Spleen (tissue), 11 donors: ENCODE data around the gene RAD51B. TPM values are rescaled to one million over a fixed set of nuclear protein-coding genes. Genes with fewer than 3 reads are reported as not detected.
A peak's percentile ranks its signal among the peaks of the same experiment; 100 is the strongest.

Experiments used
- DNase-seq: peaks from one replicate; pipeline ENCODE4 v3.0.0-alpha.2; 2020
- H3K27ac ChIP-seq, 8 donors: fragments of 200-600 bp; sonication (generic) in 7 of 8; 1 replicate in 4 of 8; 2 replicates in 4 of 8; pipeline versions ENCODE4 v1.5.0 to v1.8.0; 2016 to 2021; ENCODE audit warnings: inconsistent platforms in 4 of 8, mild to moderate bottlenecking in 4 of 8, moderate library complexity in 1 of 8
- H3K27me3 ChIP-seq, 7 donors: fragments of 200-600 bp; sonication (generic) in 6 of 7; replicated peaks in 1 of 7; 1 replicate in 4 of 7; 2 replicates in 3 of 7; pipeline versions ENCODE4 v1.5.0 to v1.8.0; 2016 to 2021; ENCODE audit warnings: inconsistent platforms in 3 of 7, mild to moderate bottlenecking in 1 of 7
- H3K36me3 ChIP-seq, 6 donors: fragments of 200-600 bp; sonication (generic) in 5 of 6; 1 replicate in 4 of 6; 2 replicates in 2 of 6; pipeline versions ENCODE4 v1.5.0 to v1.8.0; 2016 to 2021; ENCODE audit warnings: inconsistent platforms in 2 of 6
- H3K4me1 ChIP-seq, 6 donors: fragments of 200-600 bp; sonication (generic) in 5 of 6; 1 replicate in 3 of 6; 2 replicates in 3 of 6; pipeline versions ENCODE4 v1.5.0 to v1.8.0; 2016 to 2021; ENCODE audit warnings: inconsistent platforms in 3 of 6
- H3K4me3 ChIP-seq, 8 donors: fragments of 200-600 bp; sonication (generic) in 7 of 8; 1 replicate in 4 of 8; 2 replicates in 4 of 8; pipeline versions ENCODE4 v1.5.0 to v1.8.0; 2016 to 2021; ENCODE audit warnings: inconsistent platforms in 4 of 8, mild to moderate bottlenecking in 4 of 8, moderate library complexity in 2 of 8
- H3K9me3 ChIP-seq, 8 donors: fragments of 200-600 bp; sonication (generic) in 7 of 8; 1 replicate in 4 of 8; 2 replicates in 4 of 8; pipeline versions ENCODE4 v1.5.0 to v1.8.0; 2016 to 2021; ENCODE audit warnings: inconsistent platforms in 4 of 8
- POLR2A ChIP-seq, 3 donors: fragments of 450-650 bp; IDR thresholded peaks; one replicate each; pipeline ENCODE4 v1.5.1; 2017; ENCODE audit warnings: antibody characterized with exemption in 3 of 3, mild to moderate bottlenecking in 1 of 3
- POLR2AphosphoS5 ChIP-seq, 3 donors: sonication (generic); formaldehyde crosslinking; IDR thresholded peaks; one replicate each; pipeline ENCODE4 v1.5.1; 2017; ENCODE audit warnings: antibody characterized with exemption in 3 of 3
- WGBS, 5 donors: extraction: QIAGEN DNeasy Blood & Tissue Kit in 3 of 5; methylation state at CpG; one replicate each; pipeline versions ENCODE4 v1.1.5 to v1.1.7; 2013 to 2018; 5-methylcytosine and 5-hydroxymethylcytosine counted together
- intact Hi-C: fragments of 100-400 bp; cut with DNase I; formaldehyde crosslinking; loops from one replicate; pipeline ENCODE4 v1.15.0; 2023; ENCODE audit warnings: low total_unique reads
- polyA plus RNA-seq, 3 donors: library from polyadenylated mRNA; stranded (reverse); fragments of 200-250 nt; gene quantifications; one replicate each; pipeline ENCODE4 v1.2.1, GENCODE V29; 2013
- total RNA-seq, 7 donors: library from RNA; depleted of rRNA in 3 of 7; stranded (reverse); fragments of >200 nt in 3 of 7; fragmentation: NEBNext Ultra II Directional in 4 of 7; extraction: Animal tissue kit (Norgen Biotek cat#: 25700) in 4 of 7; gene quantifications; one replicate each; pipeline versions ENCODE4 v1.1.0 to v1.2.1, GENCODE V29; 2016 to 2021
- TF ChIP-seq, protein P1 (sequence below), 11 experiments: fragments of 200-600 bp in 7 of 11; fragments of 450-650 bp in 4 of 11; sonication (generic) in 4 of 11; IDR thresholded peaks in 8 of 11; conservative IDR thresholded peaks in 3 of 11; 1 replicate in 7 of 11; 2 replicates in 4 of 11; pipeline versions ENCODE4 v1.4.0 to v1.8.0; 2016 to 2021; ENCODE audit warnings: antibody characterized with exemption in 11 of 11, inconsistent platforms in 4 of 11, mild to moderate bottlenecking in 1 of 11
- donor health status: healthy with polysubstance abuse.
- donor health status: DM: no; HTN: no; CAD: no; lungs with moderate emphysema.
- donor health status: DM: no; HTN: no; CAD: no.
- donor health status: Bipolar disorder and iron deficiency.
- donor health status: healthy.
- donor health status: DM: no; HTN: no; CAD: no.
- donor health status: DM: yes; HTN: yes; CAD: no.

The RAD51B gene
- total and polyA plus RNA-seq, 10 donors, result 4.2 to 43.7 (median 29.8) TPM

DNA sequence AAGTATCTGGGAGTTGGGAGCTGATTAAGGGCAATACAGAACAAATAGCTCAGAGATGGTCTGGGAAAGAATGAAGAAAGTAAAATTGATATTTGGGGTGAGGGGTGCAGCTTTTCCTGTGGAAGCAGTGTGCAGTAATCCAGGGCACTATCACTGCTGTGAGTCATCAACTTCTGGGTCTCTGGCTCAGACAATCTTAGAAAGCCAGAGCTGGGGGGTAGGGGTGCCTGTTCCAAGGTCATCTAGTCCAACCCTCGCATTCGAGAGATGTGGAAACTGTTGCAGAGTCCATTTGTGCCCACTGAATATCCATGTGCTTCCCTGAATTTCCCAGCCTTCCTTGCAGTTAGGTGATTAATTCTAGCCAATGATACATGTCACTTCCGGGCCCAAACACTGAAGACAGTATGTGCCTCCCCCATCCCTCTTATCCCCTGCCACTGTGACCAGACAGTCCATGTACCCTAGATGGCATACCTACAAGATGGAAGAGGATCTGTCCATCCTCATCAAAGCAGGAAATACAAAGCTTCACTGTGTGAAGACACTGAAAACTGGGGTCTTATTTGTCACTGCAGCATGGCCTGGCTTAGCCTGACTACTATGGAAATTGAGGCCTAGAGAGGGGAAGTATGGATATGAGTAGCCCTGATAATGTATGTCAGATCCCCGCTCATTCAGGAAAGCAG is 921.4 kb downstream of the RAD51B start:
- H3K36me3 ChIP-seq, result no peaks in the 10 kb centered on the region
- H3K4me3 ChIP-seq, result no peak overlapping the region
- H3K27ac ChIP-seq, result peak overlapping the region in 2 of 8 donors; percentile 83 to 86
- peaks cover 4 to 68% (median 28%) of the 10 kb centered on the region in 6 donors for H3K4me1 ChIP-seq
- intact Hi-C loops, result no loop called here
- DNase-seq, result no peak
- WGBS, 5 donors, result 83 to 98% (median 92%) methylated on average over 4 of the region's 4 CpGs
- TF ChIP-seq POLR2A (IDR thresholded peaks at IDR 0.05), result no peak
- TF ChIP-seq, protein P1, sequence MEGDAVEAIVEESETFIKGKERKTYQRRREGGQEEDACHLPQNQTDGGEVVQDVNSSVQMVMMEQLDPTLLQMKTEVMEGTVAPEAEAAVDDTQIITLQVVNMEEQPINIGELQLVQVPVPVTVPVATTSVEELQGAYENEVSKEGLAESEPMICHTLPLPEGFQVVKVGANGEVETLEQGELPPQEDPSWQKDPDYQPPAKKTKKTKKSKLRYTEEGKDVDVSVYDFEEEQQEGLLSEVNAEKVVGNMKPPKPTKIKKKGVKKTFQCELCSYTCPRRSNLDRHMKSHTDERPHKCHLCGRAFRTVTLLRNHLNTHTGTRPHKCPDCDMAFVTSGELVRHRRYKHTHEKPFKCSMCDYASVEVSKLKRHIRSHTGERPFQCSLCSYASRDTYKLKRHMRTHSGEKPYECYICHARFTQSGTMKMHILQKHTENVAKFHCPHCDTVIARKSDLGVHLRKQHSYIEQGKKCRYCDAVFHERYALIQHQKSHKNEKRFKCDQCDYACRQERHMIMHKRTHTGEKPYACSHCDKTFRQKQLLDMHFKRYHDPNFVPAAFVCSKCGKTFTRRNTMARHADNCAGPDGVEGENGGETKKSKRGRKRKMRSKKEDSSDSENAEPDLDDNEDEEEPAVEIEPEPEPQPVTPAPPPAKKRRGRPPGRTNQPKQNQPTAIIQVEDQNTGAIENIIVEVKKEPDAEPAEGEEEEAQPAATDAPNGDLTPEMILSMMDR (IDR thresholded peaks at IDR 0.05 in 8 of 11, conservative IDR thresholded peaks at IDR 0.05 in 3 of 11), result no peak
- TF ChIP-seq POLR2AphosphoS5 (IDR thresholded peaks at IDR 0.05), result no peak
- H3K27me3 ChIP-seq, result peaks cover 0 to 7% (median 0%) of the 10 kb centered on the region in 7 donors
- peaks cover 0 to 4% (median 0%) of the 10 kb centered on the region in 8 donors for H3K9me3 ChIP-seq

DNA sequence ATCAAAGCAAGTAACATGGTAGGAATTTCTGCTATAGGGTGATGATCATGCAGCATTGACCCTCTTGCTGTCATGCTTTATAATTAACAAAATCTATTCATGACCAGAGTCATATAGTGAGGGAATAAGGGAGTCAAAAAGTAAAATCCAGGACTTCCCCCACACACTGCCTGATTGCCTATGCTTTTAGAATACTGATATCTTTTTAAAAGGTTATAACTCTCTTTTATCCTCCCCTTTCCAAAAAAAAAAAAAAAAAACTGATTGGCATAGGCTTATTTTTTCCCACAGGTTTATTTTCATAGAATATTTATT is 921.9 kb downstream of the RAD51B start:
- peaks cover 4 to 63% (median 26%) of the 10 kb centered on the region in 6 donors for H3K4me1 ChIP-seq
- TF ChIP-seq POLR2AphosphoS5 (IDR thresholded peaks at IDR 0.05), result no peak
- no peak for TF ChIP-seq POLR2A (IDR thresholded peaks at IDR 0.05)
- TF ChIP-seq, protein P1 (IDR thresholded peaks at IDR 0.05 in 8 of 11, conservative IDR thresholded peaks at IDR 0.05 in 3 of 11), result no peak
- H3K9me3 ChIP-seq, result peaks cover 0 to 4% (median 0%) of the 10 kb centered on the region in 8 donors
- peak overlapping the region in 4 of 8 donors; percentile 52 to 86 (median 71) for H3K27ac ChIP-seq
- intact Hi-C loops, result no loop called here
- DNase-seq, result no peak
- no peaks in the 10 kb centered on the region for H3K36me3 ChIP-seq
- H3K27me3 ChIP-seq, result peaks cover 0 to 7% (median 0%) of the 10 kb centered on the region in 7 donors
- H3K4me3 ChIP-seq, result peak overlapping the region in 1 of 8 donors; percentile 32

DNA sequence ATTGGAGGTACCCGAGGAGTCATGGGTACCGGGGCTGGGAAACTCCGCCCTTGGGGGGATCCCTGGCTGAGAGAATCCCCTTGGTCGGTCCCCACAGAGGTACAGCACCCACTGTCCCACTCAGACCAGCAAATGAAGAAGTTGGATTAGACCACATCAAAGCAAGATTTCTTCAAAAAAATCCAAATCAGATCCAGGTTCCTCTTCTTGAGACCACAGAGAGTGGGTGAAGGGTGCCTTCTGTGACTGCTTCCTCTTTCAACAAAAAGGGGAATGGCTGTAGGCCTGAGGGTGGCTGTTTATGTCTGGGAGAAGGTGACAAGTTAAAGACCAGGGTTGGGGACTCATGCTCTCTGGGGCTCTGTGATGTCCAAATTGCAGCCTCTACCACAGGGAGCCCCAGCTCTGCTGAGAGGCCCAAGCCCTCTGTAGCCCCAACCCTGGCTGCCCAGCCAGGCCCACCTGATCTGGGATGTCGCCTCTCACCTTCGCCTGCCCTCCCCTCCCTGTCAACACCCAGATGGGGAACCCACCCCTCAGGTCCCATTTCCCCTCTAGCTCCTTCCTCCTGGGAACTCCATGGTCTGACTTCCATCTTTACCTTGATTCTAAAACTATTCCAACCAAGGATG is 922.4 kb downstream of the RAD51B start:
- no peaks in the 10 kb centered on the region for H3K36me3 ChIP-seq
- peaks cover 0 to 7% (median 0%) of the 10 kb centered on the region in 7 donors for H3K27me3 ChIP-seq
- DNase-seq, result peak; percentile 83
- peak overlapping the region in 5 of 8 donors; percentile 52 to 86 (median 59) for H3K27ac ChIP-seq
- H3K4me3 ChIP-seq, result peak overlapping the region in 1 of 8 donors; percentile 32
- intact Hi-C loops, result no loop called here
- no peak for TF ChIP-seq POLR2A (IDR thresholded peaks at IDR 0.05)
- TF ChIP-seq POLR2AphosphoS5 (IDR thresholded peaks at IDR 0.05), result peak in 1 of 3 donors; percentile 76
- TF ChIP-seq, protein P1 (IDR thresholded peaks at IDR 0.05 in 8 of 11, conservative IDR thresholded peaks at IDR 0.05 in 3 of 11), result no peak
- peaks cover 4 to 57% (median 22%) of the 10 kb centered on the region in 6 donors for H3K4me1 ChIP-seq
- WGBS, 5 donors, result 58 to 60% (median 60%) methylated on average over 6 of the region's 6 CpGs
- peaks cover 0 to 4% (median 0%) of the 10 kb centered on the region in 8 donors for H3K9me3 ChIP-seq

DNA sequence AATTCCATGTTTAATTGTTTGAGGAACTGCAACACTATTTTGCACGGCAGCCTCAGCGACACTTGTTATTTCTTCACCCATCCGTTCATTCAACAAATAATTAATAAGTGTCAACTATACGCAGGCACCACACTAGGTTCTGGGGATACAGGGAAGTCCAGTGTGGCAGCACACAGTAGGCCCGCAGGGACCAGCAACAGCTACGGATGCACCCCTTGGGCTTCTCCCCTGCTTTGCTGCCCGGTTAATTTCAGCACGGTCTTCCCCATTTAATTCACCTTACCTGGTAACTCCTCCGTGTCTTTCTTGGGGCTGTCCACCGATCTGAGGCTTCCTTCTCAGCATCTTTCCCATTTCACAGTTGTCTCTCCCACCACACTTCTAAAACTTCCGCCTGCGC is 925.0 kb downstream of the RAD51B start:
- intact Hi-C loops, result no loop called here
- DNase-seq, result no peak
- WGBS, 5 donors, result 89 to 94% (median 93%) methylated on average over 12 of the region's 12 CpGs

More for the DNA sequence above, 925.0 kb downstream of the RAD51B start:
- Histone ChIP-seq H3K27ac (no peak overlapping the region), H3K27me3 (peaks cover 0 to 7% (median 0%) of the 10 kb centered on the region in 7 donors), H3K4me1 (peaks cover 4 to 42% (median 21%) of the 10 kb centered on the region in 6 donors), H3K4me3 (no peak overlapping the region), H3K36me3 (no peaks in the 10 kb centered on the region), H3K9me3 (peaks cover 0 to 4% (median 0%) of the 10 kb centered on the region in 8 donors)
- TF ChIP-seq, protein P1 (IDR thresholded peaks at IDR 0.05 in 8 of 11, conservative IDR thresholded peaks at IDR 0.05 in 3 of 11), result no peak
- TF ChIP-seq POLR2AphosphoS5 (IDR thresholded peaks at IDR 0.05), result no peak
- no peak for TF ChIP-seq POLR2A (IDR thresholded peaks at IDR 0.05)
